CD4-positive, alpha-beta T cell treated with Interleukin-2 at 100 ng/mL for 4 hours (primary cell): ENCODE results near the gene GAS6.
"Not testable (repeated sequence)": the region's sequence is repeated elsewhere in the genome, so short reads cannot be mapped to it uniquely, and the experiment has no call there.

ENCODE experiments used
- DNase-seq: peaks from one replicate; pipeline ENCODE4 v3.0.0-alpha.2; 2020; ENCODE audit warnings: low spot score

GAS6 gene

GRCh38 chr13:113806104-113806471, 57.8 kb downstream of the GAS6 start:
- no peak for DNase-seq

- no peak for DNase-seq
These were observed 58.3 kb downstream of the GAS6 start for GRCh38 chr13:113805431-113806103.

- no peak for DNase-seq
These were observed 59.0 kb downstream of the GAS6 start for GRCh38 chr13:113804703-113805430.

GRCh38 chr13:113804017-113804702, 59.7 kb downstream of the GAS6 start:
- no peak for DNase-seq

GRCh38 chr13:113803409-113804016, 60.4 kb downstream of the GAS6 start:
- DNase-seq, result no peak

GRCh38 chr13:113802761-113803160, 61.1 kb downstream of the GAS6 start:
- DNase-seq, result no peak

- no peak for DNase-seq
These were observed 61.8 kb downstream of the GAS6 start for GRCh38 chr13:113802090-113802531.

- DNase-seq, result no peak
These were observed 62.5 kb downstream of the GAS6 start for GRCh38 chr13:113801289-113801961.

- no peak for DNase-seq
These were observed 63.3 kb downstream of the GAS6 start for GRCh38 chr13:113800576-113800926.

- DNase-seq, result no peak
These were observed 65.6 kb downstream of the GAS6 start for GRCh38 chr13:113798200-113798811.

- DNase-seq, result no peak
These were observed 66.8 kb downstream of the GAS6 start for GRCh38 chr13:113796964-113797676.

GRCh38 chr13:113796211-113796963, 67.5 kb downstream of the GAS6 start:
- no peak for DNase-seq

- not testable (repeated sequence) for DNase-seq
These were observed 68.5 kb downstream of the GAS6 start for GRCh38 chr13:113795362-113795761.

GRCh38 chr13:113794764-113795173, 69.1 kb downstream of the GAS6 start:
- no peak for DNase-seq

GRCh38 chr13:113794086-113794485, 69.8 kb downstream of the GAS6 start:
- no peak for DNase-seq

GRCh38 chr13:113793718-113794085, 70.2 kb downstream of the GAS6 start:
- DNase-seq, result no peak

- DNase-seq, result no peak
These were observed 70.8 kb downstream of the GAS6 start for GRCh38 chr13:113792886-113793717.

- no peak for DNase-seq
These were observed 71.6 kb downstream of the GAS6 start for GRCh38 chr13:113792236-113792770.

- DNase-seq, result no peak
These were observed 72.1 kb downstream of the GAS6 start for GRCh38 chr13:113791761-113792160.
